Measurements from ENCODE around the gene SORBS1. TPM values are rescaled to one million over a fixed set of nuclear protein-coding genes. Genes with fewer than 3 reads are reported as not detected.
A peak's percentile ranks its signal among the peaks of the same experiment; 100 is the strongest.

SORBS1 gene
- total RNA-seq, 1 experiment from 2014 or later, result 4.1 TPM

DNA sequence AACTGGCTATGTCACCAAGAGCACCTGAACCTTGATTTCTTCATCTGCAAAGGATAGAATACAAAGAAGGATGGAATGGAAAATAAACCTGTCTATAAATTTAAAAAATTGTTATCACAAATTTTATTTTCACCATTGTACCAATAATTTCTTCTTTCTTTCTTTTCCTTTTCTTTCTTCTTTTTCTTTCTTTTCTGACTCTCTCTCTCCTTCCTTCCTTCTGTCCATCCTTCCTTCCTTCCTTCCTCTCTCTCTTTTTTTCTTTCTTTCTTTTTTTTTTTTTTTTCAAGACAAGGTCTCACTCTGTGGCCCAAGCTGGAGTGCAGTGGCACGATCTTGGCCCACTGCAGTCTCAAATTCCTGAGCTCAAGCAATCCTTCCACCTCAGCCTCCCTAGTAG is 36.6 kb upstream of the SORBS1 start:
- Histone ChIP-seq H3K4me2 (ENCODE audit: low read length) (no peak overlapping the region), H3K79me2 (ENCODE audit: low read length) (no peaks in the 10 kb centered on the region), H2AFZ (ENCODE audit: low read length) (no peak overlapping the region), H3K9ac (ENCODE audit: low read length) (no peak overlapping the region), H4K20me1 (ENCODE audit: low read length) (no peaks in the 10 kb centered on the region), H3K27ac (ENCODE audit: low read length) (no peak overlapping the region), H3F3A (ENCODE audit: low read length, unreplicated experiment) (no peaks in the 10 kb centered on the region), H3K9me2 (replicated peaks; ENCODE audit: low read length) (no peaks in the 10 kb centered on the region), H3K36me3 (ENCODE audit: low read depth, low read length) (no peaks in the 10 kb centered on the region), H3K9me3 (ENCODE audit: low read length) (no peaks in the 10 kb centered on the region), H3K27me3 (ENCODE audit: low read length) (no peaks in the 10 kb centered on the region), H3K4me3 (ENCODE audit: low read length) (no peak overlapping the region), H3K4me1 (ENCODE audit: insufficient read depth, low read length) (no peaks in the 10 kb centered on the region)
- no TSS peak for BruUV-seq (replicated peaks)
- TF ChIP-seq, protein P1, sequence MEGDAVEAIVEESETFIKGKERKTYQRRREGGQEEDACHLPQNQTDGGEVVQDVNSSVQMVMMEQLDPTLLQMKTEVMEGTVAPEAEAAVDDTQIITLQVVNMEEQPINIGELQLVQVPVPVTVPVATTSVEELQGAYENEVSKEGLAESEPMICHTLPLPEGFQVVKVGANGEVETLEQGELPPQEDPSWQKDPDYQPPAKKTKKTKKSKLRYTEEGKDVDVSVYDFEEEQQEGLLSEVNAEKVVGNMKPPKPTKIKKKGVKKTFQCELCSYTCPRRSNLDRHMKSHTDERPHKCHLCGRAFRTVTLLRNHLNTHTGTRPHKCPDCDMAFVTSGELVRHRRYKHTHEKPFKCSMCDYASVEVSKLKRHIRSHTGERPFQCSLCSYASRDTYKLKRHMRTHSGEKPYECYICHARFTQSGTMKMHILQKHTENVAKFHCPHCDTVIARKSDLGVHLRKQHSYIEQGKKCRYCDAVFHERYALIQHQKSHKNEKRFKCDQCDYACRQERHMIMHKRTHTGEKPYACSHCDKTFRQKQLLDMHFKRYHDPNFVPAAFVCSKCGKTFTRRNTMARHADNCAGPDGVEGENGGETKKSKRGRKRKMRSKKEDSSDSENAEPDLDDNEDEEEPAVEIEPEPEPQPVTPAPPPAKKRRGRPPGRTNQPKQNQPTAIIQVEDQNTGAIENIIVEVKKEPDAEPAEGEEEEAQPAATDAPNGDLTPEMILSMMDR (conservative IDR thresholded peaks at IDR 0.05; ENCODE audit: low read depth, low read length), result no peak
- no peak for TF ChIP-seq EZH2 (IDR thresholded peaks at IDR 0.05; ENCODE audit: low read length, unreplicated experiment)
- TF ChIP-seq EZH2phosphoT487 (IDR thresholded peaks at IDR 0.05; ENCODE audit: borderline replicate concordance, low read length), result no peak
- ChIA-PET POLR2A (ENCODE audit: unreplicated experiment) (interaction anchor here (0.7 kb wide), 2 partner anchors 94 to 189 kb away, joined by 3 to 14 read pairs; no protein-coding TSS in a partner anchor), CTCF (interaction anchor here (0.6 kb wide), 1 partner anchor 396 kb away, joined by 3 read pairs; no protein-coding TSS in a partner anchor)
- ATAC-seq (no peak), DNase-seq (no peak)
- intact Hi-C loops (cut with micrococcal nuclease), result no loop called here

DNA sequence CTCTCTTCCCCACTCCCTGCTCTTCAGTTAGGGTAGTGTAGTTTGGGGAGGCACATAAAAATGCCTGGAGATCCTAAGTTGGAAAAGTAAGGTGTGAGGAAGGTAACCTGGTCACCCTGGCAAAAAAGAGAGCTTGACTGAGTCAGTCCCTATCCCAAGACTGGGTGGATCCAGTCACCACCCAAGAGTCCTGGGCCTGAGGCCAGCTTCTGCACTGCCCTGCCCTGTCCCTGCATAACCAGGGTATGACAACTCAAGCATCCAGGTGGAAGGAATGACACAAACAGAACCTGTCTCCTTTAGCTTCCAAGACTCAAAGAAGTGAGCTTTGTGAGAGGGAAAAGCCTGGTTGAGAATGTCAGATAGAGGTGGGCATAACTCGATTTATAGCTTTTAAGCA is 26.9 kb upstream of the SORBS1 start:
- no peaks in the 10 kb centered on the region for H3K79me2 ChIP-seq (ENCODE audit: low read length)
- H3K27me3 ChIP-seq (ENCODE audit: low read length), result no peaks in the 10 kb centered on the region
- POLR2A ChIA-PET (ENCODE audit: unreplicated experiment), result no interaction called here
- H4K20me1 ChIP-seq (ENCODE audit: low read length), result no peaks in the 10 kb centered on the region
- CTCF ChIA-PET, result interaction anchor here (0.6 kb wide), 1 partner anchor 196 kb away, joined by 5 read pairs; no protein-coding TSS in a partner anchor
- no peak overlapping the region for H2AFZ ChIP-seq (ENCODE audit: low read length)
- TF ChIP-seq, protein P1 (conservative IDR thresholded peaks at IDR 0.05; ENCODE audit: low read depth, low read length), result no peak
- TF ChIP-seq EZH2 (IDR thresholded peaks at IDR 0.05; ENCODE audit: low read length, unreplicated experiment) (no peak), EZH2phosphoT487 (IDR thresholded peaks at IDR 0.05; ENCODE audit: borderline replicate concordance, low read length) (no peak)
- BruUV-seq (replicated peaks), result no TSS peak
- no peaks in the 10 kb centered on the region for H3K9me3 ChIP-seq (ENCODE audit: low read length)
- no peaks in the 10 kb centered on the region for H3F3A ChIP-seq (ENCODE audit: low read length, unreplicated experiment)
- no peak overlapping the region for H3K4me2 ChIP-seq (ENCODE audit: low read length)
- peak; percentile 22; the same call in 1 of the 2 replicates for ATAC-seq
- no peak overlapping the region for H3K9ac ChIP-seq (ENCODE audit: low read length)
- peak; percentile 44 for DNase-seq
- intact Hi-C loops (cut with micrococcal nuclease), result no loop called here
- no peaks in the 10 kb centered on the region for H3K4me1 ChIP-seq (ENCODE audit: insufficient read depth, low read length)
- no peak overlapping the region for H3K4me3 ChIP-seq (ENCODE audit: low read length)
- H3K36me3 ChIP-seq (ENCODE audit: low read depth, low read length), result no peaks in the 10 kb centered on the region
- H3K27ac ChIP-seq (ENCODE audit: low read length), result no peak overlapping the region
- no peaks in the 10 kb centered on the region for H3K9me2 ChIP-seq (replicated peaks; ENCODE audit: low read length)

DNA sequence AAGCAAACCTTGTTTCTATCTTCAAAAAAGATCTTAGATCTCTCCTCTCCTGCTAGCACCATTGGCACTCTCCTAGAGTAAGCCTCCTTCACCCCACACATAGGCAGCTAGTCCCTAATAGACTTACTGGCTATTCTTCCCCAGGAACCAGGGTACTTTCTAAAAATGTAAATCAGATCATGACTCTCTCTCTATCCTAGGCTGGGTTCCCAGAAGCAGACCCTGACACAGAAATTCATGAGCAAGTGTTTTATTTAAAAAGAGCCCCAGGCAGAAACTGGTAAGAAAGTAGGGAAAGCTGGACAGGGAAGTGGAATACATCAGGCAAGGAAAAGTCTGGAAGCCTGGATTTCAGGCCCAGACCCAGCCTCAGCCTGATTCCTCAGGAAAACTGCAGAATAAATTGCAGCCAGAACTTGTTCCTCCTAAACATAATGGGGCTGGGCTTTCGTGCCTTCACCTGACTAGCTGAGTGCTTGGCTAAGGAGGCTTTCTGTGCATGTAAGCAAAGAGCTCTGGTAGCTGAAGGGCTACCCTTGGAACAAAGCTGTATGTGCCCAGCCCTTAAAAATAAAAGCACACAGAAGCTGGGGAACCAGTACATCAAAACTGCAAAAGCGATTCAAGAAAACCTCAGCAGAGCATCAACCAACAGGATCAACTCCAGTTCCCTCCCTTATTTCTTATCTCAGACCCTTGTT is 18.8 kb upstream of the SORBS1 start:
- Histone ChIP-seq H3K4me2 (ENCODE audit: low read length) (no peak overlapping the region), H3K9ac (ENCODE audit: low read length) (no peak overlapping the region), H2AFZ (ENCODE audit: low read length) (no peak overlapping the region), H3K79me2 (ENCODE audit: low read length) (no peaks in the 10 kb centered on the region), H3K9me2 (replicated peaks; ENCODE audit: low read length) (no peaks in the 10 kb centered on the region), H3K36me3 (ENCODE audit: low read depth, low read length) (no peaks in the 10 kb centered on the region), H3K27me3 (ENCODE audit: low read length) (no peaks in the 10 kb centered on the region), H4K20me1 (ENCODE audit: low read length) (no peaks in the 10 kb centered on the region), H3K4me3 (ENCODE audit: low read length) (no peak overlapping the region), H3K27ac (ENCODE audit: low read length) (no peak overlapping the region), H3F3A (ENCODE audit: low read length, unreplicated experiment) (no peaks in the 10 kb centered on the region), H3K9me3 (ENCODE audit: low read length) (no peaks in the 10 kb centered on the region), H3K4me1 (ENCODE audit: insufficient read depth, low read length) (no peaks in the 10 kb centered on the region)
- ChIA-PET POLR2A (ENCODE audit: unreplicated experiment) (no interaction called here), CTCF (interaction anchor here (0.6 kb wide), 1 partner anchor 126 kb away, joined by 3 read pairs; no protein-coding TSS in a partner anchor)
- DNase-seq, result no peak
- no TSS peak for BruUV-seq (replicated peaks)
- TF ChIP-seq EZH2phosphoT487 (IDR thresholded peaks at IDR 0.05; ENCODE audit: borderline replicate concordance, low read length) (no peak), EZH2 (IDR thresholded peaks at IDR 0.05; ENCODE audit: low read length, unreplicated experiment) (no peak)
- TF ChIP-seq, protein P1 (conservative IDR thresholded peaks at IDR 0.05; ENCODE audit: low read depth, low read length), result no peak
- intact Hi-C loops (cut with micrococcal nuclease), result no loop called here
- no peak for ATAC-seq
